GM10266 (cell line): ENCODE data around the gene ARPC4.
"Not testable (repeated sequence)": the region's sequence is repeated elsewhere in the genome, so short reads cannot be mapped to it uniquely, and the experiment has no call there.

Source experiments
- DNase-seq: peaks from one replicate; pipeline ENCODE4 v3.0.0; 2012; ENCODE audit errors: extremely low spot score
- TF ChIP-seq, protein P1 (sequence below): IDR thresholded peaks from 2 replicates; pipeline ENCODE4 v1.5.1; 2012; ENCODE audit warnings: mild to moderate bottlenecking, low read depth; ENCODE audit not compliant: control insufficient read depth, insufficient read depth; ENCODE audit errors: missing control alignments

The ARPC4 gene

DNA sequence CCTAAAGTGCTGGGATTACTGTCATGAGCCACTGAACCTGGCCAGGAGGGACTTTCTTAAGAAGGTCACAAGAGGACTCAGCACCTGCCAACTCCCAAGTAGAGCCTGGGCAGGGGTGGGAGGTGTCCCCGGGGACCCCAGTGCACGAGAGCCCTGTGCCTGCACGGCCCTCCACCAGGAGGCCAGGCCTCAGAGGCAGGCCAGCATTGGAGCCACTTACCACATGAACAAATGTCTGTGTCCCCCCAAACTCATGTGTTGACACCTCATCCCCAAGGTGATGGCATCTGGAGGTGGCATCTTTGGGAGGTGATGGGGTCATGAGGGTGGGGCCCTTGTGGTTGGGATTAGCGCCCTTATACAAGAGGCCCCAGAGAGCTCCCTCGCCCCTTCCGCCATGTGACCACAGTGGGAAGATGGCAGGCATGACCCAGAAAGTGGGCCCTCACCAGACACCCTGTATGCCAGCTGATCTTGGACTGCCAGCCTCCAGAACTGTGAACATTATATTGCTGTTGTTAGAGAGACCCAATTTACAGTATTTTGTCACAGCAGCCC is 54.1 kb downstream of the ARPC4 start:
- TF ChIP-seq, protein P1, sequence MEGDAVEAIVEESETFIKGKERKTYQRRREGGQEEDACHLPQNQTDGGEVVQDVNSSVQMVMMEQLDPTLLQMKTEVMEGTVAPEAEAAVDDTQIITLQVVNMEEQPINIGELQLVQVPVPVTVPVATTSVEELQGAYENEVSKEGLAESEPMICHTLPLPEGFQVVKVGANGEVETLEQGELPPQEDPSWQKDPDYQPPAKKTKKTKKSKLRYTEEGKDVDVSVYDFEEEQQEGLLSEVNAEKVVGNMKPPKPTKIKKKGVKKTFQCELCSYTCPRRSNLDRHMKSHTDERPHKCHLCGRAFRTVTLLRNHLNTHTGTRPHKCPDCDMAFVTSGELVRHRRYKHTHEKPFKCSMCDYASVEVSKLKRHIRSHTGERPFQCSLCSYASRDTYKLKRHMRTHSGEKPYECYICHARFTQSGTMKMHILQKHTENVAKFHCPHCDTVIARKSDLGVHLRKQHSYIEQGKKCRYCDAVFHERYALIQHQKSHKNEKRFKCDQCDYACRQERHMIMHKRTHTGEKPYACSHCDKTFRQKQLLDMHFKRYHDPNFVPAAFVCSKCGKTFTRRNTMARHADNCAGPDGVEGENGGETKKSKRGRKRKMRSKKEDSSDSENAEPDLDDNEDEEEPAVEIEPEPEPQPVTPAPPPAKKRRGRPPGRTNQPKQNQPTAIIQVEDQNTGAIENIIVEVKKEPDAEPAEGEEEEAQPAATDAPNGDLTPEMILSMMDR: no peak
- no peak for DNase-seq

DNA sequence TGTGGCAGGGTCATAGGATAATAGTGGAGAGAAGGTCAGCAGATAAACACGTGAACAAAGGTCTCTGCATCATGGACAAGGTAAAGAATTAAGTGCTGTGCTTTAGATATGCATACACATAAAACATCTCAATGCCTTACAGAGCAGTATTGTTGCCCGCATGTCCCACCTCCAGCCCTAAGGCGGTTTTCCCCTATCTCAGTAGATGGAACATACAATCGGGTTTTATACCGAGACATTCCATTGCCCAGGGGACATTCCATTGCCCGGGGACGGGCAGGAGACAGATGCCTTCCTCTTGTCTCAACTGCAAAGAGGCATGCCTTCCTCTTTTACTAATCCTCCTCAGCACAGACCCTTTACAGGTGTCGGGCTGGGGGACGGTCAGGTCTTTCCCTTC is 55.0 kb downstream of the ARPC4 start:
- not testable (repeated sequence) for DNase-seq

DNA sequence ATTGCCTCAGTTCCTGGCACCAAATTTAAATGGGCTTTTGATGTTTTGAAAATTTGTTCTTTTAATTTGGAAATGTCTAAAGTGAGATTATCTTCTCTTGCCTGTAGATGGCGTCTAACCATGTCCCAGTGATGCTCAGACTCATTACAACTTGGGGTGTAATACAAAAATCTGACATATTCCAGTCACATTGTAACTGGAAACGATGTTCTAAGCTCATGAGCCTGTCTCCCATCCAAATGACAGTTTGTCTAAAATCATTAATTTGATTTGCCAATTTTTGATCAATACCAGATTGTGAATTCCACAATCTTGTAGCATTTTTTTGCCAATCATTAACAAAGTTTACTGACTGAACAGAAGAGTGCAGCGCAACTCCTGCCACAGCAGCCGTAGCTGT is 56.0 kb downstream of the ARPC4 start:
- not testable (repeated sequence) for DNase-seq

DNA sequence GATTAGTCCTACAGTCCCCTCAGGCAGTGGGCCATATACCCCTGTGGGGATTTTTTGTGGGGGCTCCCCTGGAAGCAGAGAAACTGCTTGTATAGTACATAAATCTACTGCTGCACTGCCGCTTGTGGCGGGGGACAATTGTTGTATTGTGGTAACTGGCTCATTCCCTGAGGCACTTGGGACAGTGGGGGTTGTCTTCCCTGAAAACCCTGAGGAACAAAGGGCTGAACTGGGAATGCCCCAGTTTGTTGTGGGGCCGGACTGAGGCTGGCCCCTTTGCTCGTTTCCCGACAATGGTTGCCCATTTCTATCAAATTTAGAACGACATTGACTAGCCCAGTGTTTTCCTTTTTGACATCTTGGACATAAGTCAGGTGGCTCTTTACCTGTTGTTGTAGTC is 58.5 kb downstream of the ARPC4 start:
- not testable (repeated sequence) for DNase-seq

More for the DNA sequence above, 56.0 kb downstream of the ARPC4 start:
- TF ChIP-seq, protein P1: peak; percentile 40

DNA sequence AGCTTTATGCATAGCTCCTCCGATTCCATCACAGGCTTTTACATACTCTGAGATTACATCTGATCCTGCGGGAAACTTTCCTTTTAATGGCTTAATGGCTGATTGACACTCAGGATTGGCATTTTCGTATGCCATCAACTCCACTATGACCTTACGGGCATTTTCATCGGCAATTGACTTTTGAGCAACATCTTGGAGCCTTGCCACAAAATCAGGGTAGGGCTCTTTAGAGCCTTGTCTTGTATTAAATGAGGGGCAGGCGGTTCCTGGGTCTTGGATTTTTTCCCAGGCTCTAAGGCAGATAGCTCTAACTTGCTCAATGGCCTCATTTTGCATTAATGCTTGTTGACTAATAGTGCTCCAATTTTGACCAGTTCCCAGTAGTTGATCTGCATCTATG is 59.0 kb downstream of the ARPC4 start:
- DNase-seq: not testable (repeated sequence)

DNA sequence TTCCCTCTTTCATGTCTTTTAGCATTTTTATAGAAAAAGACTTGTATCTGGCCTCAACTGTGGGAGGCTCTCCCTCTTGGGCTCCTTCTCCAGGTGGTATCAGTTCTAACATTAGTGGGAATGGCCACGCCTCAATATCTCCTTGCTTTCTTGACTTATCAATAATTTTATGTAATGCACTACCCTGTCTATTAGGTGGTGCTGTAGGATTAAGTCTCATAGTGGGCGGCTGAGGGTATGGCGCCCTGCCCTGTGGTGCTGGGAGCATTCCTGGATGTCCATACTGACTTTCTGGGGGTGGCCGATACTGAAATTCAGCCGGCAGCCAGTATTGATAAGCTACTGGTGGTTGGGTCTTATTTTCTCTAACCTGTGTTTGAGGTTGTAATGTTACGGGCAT is 59.6 kb downstream of the ARPC4 start:
- DNase-seq: no peak
- TF ChIP-seq, protein P1: no peak

DNA sequence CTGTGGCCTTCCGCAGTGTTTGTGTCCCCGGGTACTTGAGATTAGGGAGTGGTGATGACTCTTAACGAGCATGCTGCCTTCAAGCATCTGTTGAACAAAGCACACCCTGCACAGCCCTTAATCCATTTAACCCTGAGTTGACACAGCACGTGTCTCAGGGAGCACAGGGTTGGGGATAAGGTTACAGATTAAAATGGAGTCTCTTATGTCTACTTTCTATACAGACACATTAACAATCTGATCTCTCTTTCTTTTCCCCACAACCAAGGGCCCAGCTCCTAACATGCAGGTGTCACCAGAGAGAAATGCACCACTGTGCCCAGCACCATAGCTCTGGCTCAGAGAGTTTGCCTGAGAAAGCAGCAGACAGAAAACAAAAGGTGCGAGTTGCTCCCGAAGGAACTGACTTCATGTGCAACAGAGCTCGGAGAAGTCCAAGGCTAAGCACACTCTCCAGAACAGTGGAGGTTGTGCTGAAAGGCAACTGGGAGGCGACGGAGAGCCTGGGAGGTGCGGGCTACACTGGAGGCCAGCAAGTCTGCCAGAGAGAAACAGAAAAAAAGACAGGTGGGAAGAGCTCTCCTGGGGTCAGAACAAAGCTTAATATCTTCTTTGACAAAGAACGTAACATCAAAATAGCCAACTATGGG is 61.5 kb downstream of the ARPC4 start:
- not testable (repeated sequence) for DNase-seq

DNA sequence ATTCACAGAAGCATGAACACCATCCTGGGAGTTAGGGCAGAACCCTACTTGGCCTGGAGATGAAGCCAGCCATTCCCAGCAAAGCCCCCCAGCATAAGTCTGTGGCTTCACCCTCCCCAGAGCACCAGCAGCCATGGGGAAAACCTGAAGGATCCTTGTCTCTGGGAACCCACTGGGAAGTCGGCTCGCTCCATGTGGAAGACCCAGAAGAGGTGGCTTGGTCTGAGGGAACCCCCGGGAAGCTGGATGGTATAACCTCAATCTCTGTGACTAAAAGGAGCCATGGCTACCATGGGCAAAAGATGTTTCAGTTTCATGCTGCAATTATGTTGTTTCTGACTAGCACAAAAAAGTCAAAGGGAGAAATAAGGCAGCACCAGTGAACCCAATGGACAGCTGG is 62.7 kb downstream of the ARPC4 start:
- TF ChIP-seq, protein P1: no peak
- no peak for DNase-seq
